Ishikawa (cell line): ENCODE results near the gene SUN1.
A peak's percentile ranks its signal among the peaks of the same experiment; 100 is the strongest.

Experiments used
- CEBPB ChIP-seq: IDR thresholded peaks from 2 replicates; pipeline ENCODE4 v1.6.1; 2012
- CREB1 ChIP-seq: IDR thresholded peaks from 2 replicates; pipeline ENCODE4 v1.6.1; 2012; ENCODE audit warnings: low read depth
- EGR1 ChIP-seq: IDR thresholded peaks from 2 replicates; pipeline ENCODE4 v1.6.1; 2012
- EP300 ChIP-seq: IDR thresholded peaks from 2 replicates; pipeline ENCODE4 v1.6.1; 2012; ENCODE audit warnings: borderline replicate concordance
- FOXM1 ChIP-seq: IDR thresholded peaks from 2 replicates; pipeline ENCODE4 v1.6.1; 2012; ENCODE audit warnings: low read depth, borderline replicate concordance
- NFIC ChIP-seq: IDR thresholded peaks from 2 replicates; pipeline ENCODE4 v1.6.1; 2012
- RAD21 ChIP-seq: IDR thresholded peaks from 2 replicates; pipeline ENCODE4 v1.6.1; 2012; ENCODE audit warnings: low read depth
- TAF1 ChIP-seq: IDR thresholded peaks from 2 replicates; pipeline ENCODE4 v1.6.1; 2012; ENCODE audit warnings: low read depth, mild to moderate bottlenecking
- TCF12 ChIP-seq: IDR thresholded peaks from 2 replicates; pipeline ENCODE4 v1.6.1; 2012; ENCODE audit warnings: low read depth
- TEAD4 ChIP-seq: IDR thresholded peaks from 2 replicates; pipeline ENCODE4 v1.6.1; 2012
- YY1 ChIP-seq: IDR thresholded peaks from 2 replicates; pipeline ENCODE4 v1.6.1; 2012; ENCODE audit warnings: low read depth
- ZBTB7A ChIP-seq: IDR thresholded peaks from 2 replicates; pipeline ENCODE4 v1.6.1; 2012; ENCODE audit warnings: low read depth
- TF ChIP-seq, protein P1 (sequence below): IDR thresholded peaks from 2 replicates; pipeline ENCODE4 v1.6.1; 2012; ENCODE audit warnings: low read depth, mild to moderate bottlenecking
- TF ChIP-seq, protein P2 (sequence below): IDR thresholded peaks from 2 replicates; pipeline ENCODE4 v1.6.1; 2012
- TF ChIP-seq, protein P3 (sequence below): IDR thresholded peaks from 2 replicates; pipeline ENCODE4 v1.6.1; 2012

SUN1 gene

DNA sequence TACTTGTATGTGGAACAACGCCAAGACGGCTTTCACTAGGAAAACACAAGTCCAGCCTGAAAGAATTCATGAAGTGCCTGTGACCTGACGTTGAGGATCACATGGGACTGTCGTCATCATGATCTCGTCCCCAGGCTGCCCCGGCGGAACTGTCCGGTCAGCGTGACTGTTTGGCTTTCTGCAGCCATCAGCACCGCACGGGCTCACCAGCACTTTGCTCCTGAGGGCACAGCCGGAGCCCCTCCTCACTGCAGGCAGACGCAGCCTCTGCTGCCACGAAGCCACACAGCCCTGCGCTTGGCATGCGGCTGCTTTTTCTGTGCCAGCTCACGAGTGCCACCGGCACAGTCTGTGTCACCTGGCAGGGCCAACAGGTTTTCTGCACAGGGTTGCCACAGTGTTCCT, 34.7 kb downstream of the SUN1 start:
- TF ChIP-seq, protein P1, sequence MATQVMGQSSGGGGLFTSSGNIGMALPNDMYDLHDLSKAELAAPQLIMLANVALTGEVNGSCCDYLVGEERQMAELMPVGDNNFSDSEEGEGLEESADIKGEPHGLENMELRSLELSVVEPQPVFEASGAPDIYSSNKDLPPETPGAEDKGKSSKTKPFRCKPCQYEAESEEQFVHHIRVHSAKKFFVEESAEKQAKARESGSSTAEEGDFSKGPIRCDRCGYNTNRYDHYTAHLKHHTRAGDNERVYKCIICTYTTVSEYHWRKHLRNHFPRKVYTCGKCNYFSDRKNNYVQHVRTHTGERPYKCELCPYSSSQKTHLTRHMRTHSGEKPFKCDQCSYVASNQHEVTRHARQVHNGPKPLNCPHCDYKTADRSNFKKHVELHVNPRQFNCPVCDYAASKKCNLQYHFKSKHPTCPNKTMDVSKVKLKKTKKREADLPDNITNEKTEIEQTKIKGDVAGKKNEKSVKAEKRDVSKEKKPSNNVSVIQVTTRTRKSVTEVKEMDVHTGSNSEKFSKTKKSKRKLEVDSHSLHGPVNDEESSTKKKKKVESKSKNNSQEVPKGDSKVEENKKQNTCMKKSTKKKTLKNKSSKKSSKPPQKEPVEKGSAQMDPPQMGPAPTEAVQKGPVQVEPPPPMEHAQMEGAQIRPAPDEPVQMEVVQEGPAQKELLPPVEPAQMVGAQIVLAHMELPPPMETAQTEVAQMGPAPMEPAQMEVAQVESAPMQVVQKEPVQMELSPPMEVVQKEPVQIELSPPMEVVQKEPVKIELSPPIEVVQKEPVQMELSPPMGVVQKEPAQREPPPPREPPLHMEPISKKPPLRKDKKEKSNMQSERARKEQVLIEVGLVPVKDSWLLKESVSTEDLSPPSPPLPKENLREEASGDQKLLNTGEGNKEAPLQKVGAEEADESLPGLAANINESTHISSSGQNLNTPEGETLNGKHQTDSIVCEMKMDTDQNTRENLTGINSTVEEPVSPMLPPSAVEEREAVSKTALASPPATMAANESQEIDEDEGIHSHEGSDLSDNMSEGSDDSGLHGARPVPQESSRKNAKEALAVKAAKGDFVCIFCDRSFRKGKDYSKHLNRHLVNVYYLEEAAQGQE, result no peak

DNA sequence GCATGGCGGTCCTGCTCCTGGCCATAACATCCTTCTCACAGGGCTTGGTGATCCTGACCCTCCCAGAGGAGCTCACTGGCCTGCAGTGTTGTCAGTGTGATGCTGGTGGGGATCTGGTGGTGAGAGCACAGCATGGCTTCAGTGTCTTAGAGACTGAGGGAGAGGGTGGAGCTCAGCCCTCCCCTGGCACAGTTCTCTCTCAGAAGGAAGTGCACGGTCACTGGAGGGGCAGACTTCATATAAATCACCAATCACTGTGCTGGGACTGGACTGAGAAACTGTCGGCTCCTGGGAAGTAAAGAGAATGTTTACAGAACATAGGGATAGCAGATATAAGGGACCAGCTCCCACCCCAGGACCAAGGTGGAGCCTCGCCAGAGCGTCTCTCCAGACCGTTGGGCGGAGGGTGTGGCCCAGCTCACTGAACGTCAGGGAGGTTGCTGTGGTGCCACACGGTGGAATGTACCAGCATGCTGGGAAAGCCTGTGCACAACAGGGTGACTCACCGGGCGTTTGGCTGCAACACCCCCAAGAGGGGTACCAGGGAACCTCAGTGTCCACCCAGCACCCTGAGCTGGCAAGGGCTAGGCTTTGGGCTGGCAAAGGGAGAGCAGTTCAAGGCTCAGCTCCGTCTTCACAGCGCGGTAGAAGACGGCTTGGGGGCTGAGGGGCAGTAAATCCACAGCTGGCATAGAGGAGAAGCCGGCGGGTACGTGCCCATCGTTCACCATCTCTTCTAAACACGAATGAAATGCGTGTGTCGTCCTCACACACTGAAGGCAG, 35.3 kb downstream of the SUN1 start:
- peak; percentile 8; the same call in 1 of the 2 replicates for TF ChIP-seq RAD21
- no peak for TF ChIP-seq CEBPB
- TF ChIP-seq, protein P2, sequence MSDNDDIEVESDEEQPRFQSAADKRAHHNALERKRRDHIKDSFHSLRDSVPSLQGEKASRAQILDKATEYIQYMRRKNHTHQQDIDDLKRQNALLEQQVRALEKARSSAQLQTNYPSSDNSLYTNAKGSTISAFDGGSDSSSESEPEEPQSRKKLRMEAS, result peak; percentile 61
- peak; percentile 57; the same call in 1 of the 2 replicates for TF ChIP-seq TEAD4

DNA sequence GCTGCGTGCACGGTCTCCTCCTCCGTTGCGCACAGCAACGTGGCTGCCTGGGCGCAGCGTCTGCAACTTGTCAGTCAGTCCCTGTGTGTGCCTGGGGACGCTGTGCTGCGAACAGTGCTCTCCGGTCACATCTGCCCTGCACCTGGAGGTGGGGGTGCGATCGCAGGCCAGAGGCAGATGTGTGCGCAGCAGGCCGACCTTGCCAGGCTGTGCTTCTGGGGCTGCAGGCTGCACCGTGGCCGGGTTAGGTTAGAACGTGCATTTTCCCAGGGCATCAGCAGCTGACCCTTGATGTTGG, 35.9 kb downstream of the SUN1 start:
- TF ChIP-seq CREB1 (no peak), TAF1 (no peak), EGR1 (no peak), FOXM1 (no peak), ZBTB7A (no peak), CEBPB (no peak), NFIC (no peak), RAD21 (no peak), TEAD4 (no peak), EP300 (no peak), YY1 (no peak), TCF12 (no peak)
- TF ChIP-seq, protein P3, sequence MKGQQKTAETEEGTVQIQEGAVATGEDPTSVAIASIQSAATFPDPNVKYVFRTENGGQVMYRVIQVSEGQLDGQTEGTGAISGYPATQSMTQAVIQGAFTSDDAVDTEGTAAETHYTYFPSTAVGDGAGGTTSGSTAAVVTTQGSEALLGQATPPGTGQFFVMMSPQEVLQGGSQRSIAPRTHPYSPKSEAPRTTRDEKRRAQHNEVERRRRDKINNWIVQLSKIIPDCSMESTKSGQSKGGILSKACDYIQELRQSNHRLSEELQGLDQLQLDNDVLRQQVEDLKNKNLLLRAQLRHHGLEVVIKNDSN, result no peak
- TF ChIP-seq, protein P2, result no peak
- TF ChIP-seq, protein P1, result no peak

DNA sequence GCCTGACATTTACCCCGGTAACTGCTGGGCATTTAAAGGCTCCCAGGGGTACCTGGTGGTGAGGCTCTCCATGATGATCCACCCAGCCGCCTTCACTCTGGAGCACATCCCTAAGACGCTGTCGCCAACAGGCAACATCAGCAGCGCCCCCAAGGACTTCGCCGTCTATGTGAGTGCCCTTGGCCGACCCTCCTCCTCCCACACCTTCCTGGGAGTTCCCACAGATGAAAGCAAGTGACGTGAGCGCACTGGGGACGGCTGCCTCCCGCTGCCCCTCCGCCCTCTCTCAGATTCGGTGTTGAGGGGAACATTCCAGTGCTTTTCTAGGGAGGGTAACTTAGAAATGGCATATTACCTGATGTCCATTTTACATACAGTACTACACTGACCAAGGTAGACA, 37.1 kb downstream of the SUN1 start:
- TF ChIP-seq RAD21 (no peak), ZBTB7A (no peak), FOXM1 (no peak), NFIC (no peak)
- TF ChIP-seq, protein P1, result no peak
- TF ChIP-seq, protein P3, result no peak

DNA sequence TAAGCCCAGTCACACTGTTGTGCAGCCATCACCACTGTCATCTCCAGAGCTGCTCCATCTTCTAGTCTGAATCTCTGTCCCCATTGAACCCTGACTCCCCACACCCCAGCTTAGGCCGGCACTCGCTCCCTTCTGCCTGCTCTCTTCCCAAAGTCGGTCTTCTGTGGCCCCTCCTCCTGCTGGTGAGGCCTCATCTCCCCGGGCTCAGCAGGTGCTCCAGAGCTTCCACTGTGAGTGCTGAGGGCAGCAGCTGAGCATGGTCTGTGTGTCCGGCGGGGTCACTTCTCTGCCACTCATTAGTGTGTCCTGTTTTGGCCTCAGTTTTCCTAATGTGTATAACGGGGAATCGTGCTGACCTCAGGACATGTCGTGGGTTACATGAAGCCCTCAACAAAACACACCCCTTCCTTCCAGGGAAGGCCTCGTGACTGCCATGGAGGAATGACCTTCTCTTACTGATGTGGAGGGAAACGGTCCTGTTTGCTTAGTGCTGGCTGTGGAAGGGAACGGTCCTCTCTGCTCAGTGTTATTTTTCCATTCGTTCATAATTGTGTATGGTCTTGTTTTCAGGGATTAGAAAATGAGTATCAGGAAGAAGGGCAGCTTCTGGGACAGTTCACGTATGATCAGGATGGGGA, 39.7 kb downstream of the SUN1 start:
- TF ChIP-seq, protein P2, result no peak
- no peak for TF ChIP-seq FOXM1
- no peak for TF ChIP-seq TCF12
- no peak for TF ChIP-seq CEBPB
- no peak for TF ChIP-seq YY1
- no peak for TF ChIP-seq ZBTB7A
- no peak for TF ChIP-seq TAF1
- no peak for TF ChIP-seq RAD21
- TF ChIP-seq EGR1, result no peak
- TF ChIP-seq TEAD4, result no peak
- no peak for TF ChIP-seq CREB1
- TF ChIP-seq, protein P3, result no peak
